Lung (tissue), 12 donors: ENCODE data around the gene RXRA. TPM values are rescaled to one million over a fixed set of nuclear protein-coding genes. Genes with fewer than 3 reads are reported as not detected.

ENCODE experiments used
- ATAC-seq: fragments of 200-7000 bp; cut with Tn5 transposase; one replicate; pipeline ENCODE4 v1.9.1; 2020; ENCODE audit warnings: moderate number of reproducible peaks; ENCODE audit not compliant: insufficient read depth, low FRiP score
- DNase-seq, 3 donors: peaks; one replicate each; pipeline ENCODE4 v3.0.0-alpha.2; 2013 to 2017
- H3K27ac ChIP-seq, 2 donors: one replicate each; pipeline ENCODE4 v1.5.1; 2013; ENCODE audit warnings: mild to moderate bottlenecking in 2 of 2, moderate library complexity in 2 of 2, control low read depth in 1 of 2, inconsistent platforms in 1 of 2, low read depth in 1 of 2, low read length in 1 of 2
- H3K27me3 ChIP-seq, 3 donors: one replicate each; pipeline ENCODE4 v1.5.1; 2013; ENCODE audit warnings: low read length in 2 of 3; ENCODE audit not compliant: control insufficient read depth in 3 of 3, insufficient read depth in 3 of 3
- H3K36me3 ChIP-seq, 4 donors: one replicate each; pipeline ENCODE4 v1.5.1; 2013; ENCODE audit warnings: low read length in 4 of 4, mild to moderate bottlenecking in 1 of 4, moderate library complexity in 1 of 4; ENCODE audit not compliant: control insufficient read depth in 4 of 4, insufficient read depth in 4 of 4
- H3K4me1 ChIP-seq, 5 donors: one replicate each; pipeline ENCODE4 v1.5.1; 2013; ENCODE audit warnings: low read length in 5 of 5, mild to moderate bottlenecking in 2 of 5, moderate library complexity in 1 of 5; ENCODE audit not compliant: control insufficient read depth in 5 of 5, insufficient read depth in 5 of 5
- H3K4me3 ChIP-seq: one replicate; pipeline ENCODE4 v1.5.1; 2013; ENCODE audit warnings: mild to moderate bottlenecking, control low read depth, moderate library complexity
- H3K9ac ChIP-seq, 2 donors: one replicate each; pipeline ENCODE4 v1.5.1; 2013; ENCODE audit warnings: low read length in 2 of 2, control low read depth in 1 of 2; ENCODE audit not compliant: insufficient read depth in 1 of 2
- H3K9me3 ChIP-seq, 4 donors: one replicate each; pipeline ENCODE4 v1.5.1; 2013; ENCODE audit warnings: low read length in 3 of 4, mild to moderate bottlenecking in 1 of 4, moderate library complexity in 1 of 4; ENCODE audit not compliant: control insufficient read depth in 4 of 4, insufficient read depth in 3 of 4
- CTCF ChIP-seq: IDR thresholded peaks from 2 replicates; pipeline ENCODE4 v1.5.1; 2012; ENCODE audit warnings: mild to moderate bottlenecking; ENCODE audit errors: control extremely low read depth, extremely low read depth
- WGBS, 2 donors: extraction: QIAGEN DNeasy Blood & Tissue Kit; methylation state at CpG; one replicate each; pipeline ENCODE4 v1.1.7; 2013; 5-methylcytosine and 5-hydroxymethylcytosine counted together
- polyA plus RNA-seq, 2 donors: library from polyadenylated mRNA; stranded (reverse); fragments of 200-250 nt; gene quantifications; one replicate each; pipeline ENCODE4 v1.2.1, GENCODE V29; 2013
- total RNA-seq, 2 donors: library from RNA; depleted of rRNA in 1 of 2; stranded (reverse); fragments of >200 nt in 1 of 2; gene quantifications; one replicate each; pipeline ENCODE4 v1.2.1, GENCODE V29; 2014 to 2021
- donor health status: control.
- donor health status: control.
- donor health status: Bipolar disorder and iron deficiency.
- donor health status: healthy.
- donor health status: DM: yes; HTN: yes; CAD: no.

RXRA gene
- total and polyA plus RNA-seq, 4 donors: 24.2 to 85.2 (median 52.2) TPM

- no peaks in the 10 kb centered on the region for H3K36me3 ChIP-seq
- DNase-seq (no peak), ATAC-seq (no peak)
- WGBS, 2 donors: 90 to 91% methylated on average over 18 of the region's 18 CpGs
- peak overlapping the region in 1 of 2 donors; percentile 93 for H3K27ac ChIP-seq
- peaks cover 4 to 41% (median 13%) of the 10 kb centered on the region in 5 donors for H3K4me1 ChIP-seq
- peak overlapping the region in 1 of 2 donors; percentile 66 for H3K9ac ChIP-seq
- TF ChIP-seq CTCF: no peak
- no peaks in the 10 kb centered on the region for H3K27me3 ChIP-seq
- H3K4me3 ChIP-seq: no peak overlapping the region
- peaks cover 0 to 3% (median 0%) of the 10 kb centered on the region in 4 donors for H3K9me3 ChIP-seq
Observed at GRCh38 chr9:134457321-134458206, 131.3 kb downstream of the RXRA start.

- Histone ChIP-seq H3K9ac (no peak overlapping the region), H3K4me3 (no peak overlapping the region), H3K4me1 (peaks cover 4 to 41% (median 13%) of the 10 kb centered on the region in 5 donors), H3K36me3 (no peaks in the 10 kb centered on the region), H3K27ac (no peak overlapping the region), H3K27me3 (no peaks in the 10 kb centered on the region), H3K9me3 (peaks cover 0 to 3% (median 0%) of the 10 kb centered on the region in 4 donors)
- WGBS, 2 donors: 83% methylated on average over 20 of the region's 20 CpGs
- no peak for TF ChIP-seq CTCF
- DNase-seq (peak in 1 of 3 donors; percentile 55), ATAC-seq (no peak)
Observed at GRCh38 chr9:134458207-134459108, 132.2 kb downstream of the RXRA start.

- no peak overlapping the region for H3K9ac ChIP-seq
- ATAC-seq (no peak), DNase-seq (no peak)
- H3K27ac ChIP-seq: no peak overlapping the region
- no peaks in the 10 kb centered on the region for H3K27me3 ChIP-seq
- no peak for TF ChIP-seq CTCF
- H3K4me1 ChIP-seq: peaks cover 4 to 40% (median 13%) of the 10 kb centered on the region in 5 donors
- no peak overlapping the region for H3K4me3 ChIP-seq
- 67 to 85% methylated on average over 9 of the region's 9 CpGs for WGBS, 2 donors
- H3K36me3 ChIP-seq: no peaks in the 10 kb centered on the region
- peaks cover 0 to 3% (median 0%) of the 10 kb centered on the region in 4 donors for H3K9me3 ChIP-seq
Observed at GRCh38 chr9:134459164-134459563, 132.9 kb downstream of the RXRA start.
